Measurements from ENCODE around the gene SEPTIN5.

Gene SEPTIN5

DNA sequence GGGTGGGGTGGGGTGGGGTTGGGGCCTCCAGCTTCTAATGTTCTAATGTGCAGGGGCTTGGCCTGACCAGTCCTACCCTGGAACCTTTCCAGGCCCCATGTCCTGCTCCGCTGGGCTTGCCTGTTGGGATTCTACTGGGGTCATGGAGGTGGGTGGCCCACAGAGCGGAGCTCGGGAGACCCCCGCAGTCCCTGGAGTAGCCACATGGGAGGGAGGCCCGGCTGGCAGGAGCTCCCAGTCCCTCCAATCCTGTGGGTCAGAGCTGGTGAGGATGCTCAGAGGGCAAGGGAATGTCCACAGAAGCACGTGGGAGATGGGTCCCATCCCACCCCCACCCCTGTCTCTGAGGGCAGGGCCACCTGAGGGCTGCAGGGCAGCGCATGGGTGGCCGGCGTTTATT is 2.9 kb downstream of the SEPTIN5 start:
- Histone ChIP-seq H3K4me3 (ENCODE audit: extremely low read depth, insufficient read depth, low read length, poor library complexity, severe bottlenecking) (no peak overlapping the region), H3K36me3 (ENCODE audit: control insufficient read depth, insufficient read depth, low read length) (peaks cover 16% of the 10 kb centered on the region), H3K4me1 (ENCODE audit: control insufficient read depth, insufficient read depth, low read length, poor library complexity, severe bottlenecking) (peaks cover 14% of the 10 kb centered on the region), H3K9me3 (ENCODE audit: control insufficient read depth, low read length) (no peaks in the 10 kb centered on the region), H3K27ac (ENCODE audit: low read depth, low read length, severe bottlenecking) (no peak overlapping the region)
- WGBS, 2 experiments (ENCODE audit: insufficient coverage in 2 of 2): 87 to 88% methylated on average over 8 to 9 of the region's 9 CpGs

GRCh38 chr22:19717691-19718455 is 3.6 kb downstream of the SEPTIN5 start:
- peak overlapping the region; percentile 42 for H3K4me3 ChIP-seq (ENCODE audit: extremely low read depth, insufficient read depth, low read length, poor library complexity, severe bottlenecking)
- no peak overlapping the region for H3K27ac ChIP-seq (ENCODE audit: low read depth, low read length, severe bottlenecking)
- no peaks in the 10 kb centered on the region for H3K9me3 ChIP-seq (ENCODE audit: control insufficient read depth, low read length)
- peaks cover 21% of the 10 kb centered on the region for H3K4me1 ChIP-seq (ENCODE audit: control insufficient read depth, insufficient read depth, low read length, poor library complexity, severe bottlenecking)
- WGBS, 2 experiments (ENCODE audit: insufficient coverage in 2 of 2): 14 to 21% methylated on average over 78 to 81 of the region's 96 CpGs
- H3K36me3 ChIP-seq (ENCODE audit: control insufficient read depth, insufficient read depth, low read length): peaks cover 16% of the 10 kb centered on the region

DNA sequence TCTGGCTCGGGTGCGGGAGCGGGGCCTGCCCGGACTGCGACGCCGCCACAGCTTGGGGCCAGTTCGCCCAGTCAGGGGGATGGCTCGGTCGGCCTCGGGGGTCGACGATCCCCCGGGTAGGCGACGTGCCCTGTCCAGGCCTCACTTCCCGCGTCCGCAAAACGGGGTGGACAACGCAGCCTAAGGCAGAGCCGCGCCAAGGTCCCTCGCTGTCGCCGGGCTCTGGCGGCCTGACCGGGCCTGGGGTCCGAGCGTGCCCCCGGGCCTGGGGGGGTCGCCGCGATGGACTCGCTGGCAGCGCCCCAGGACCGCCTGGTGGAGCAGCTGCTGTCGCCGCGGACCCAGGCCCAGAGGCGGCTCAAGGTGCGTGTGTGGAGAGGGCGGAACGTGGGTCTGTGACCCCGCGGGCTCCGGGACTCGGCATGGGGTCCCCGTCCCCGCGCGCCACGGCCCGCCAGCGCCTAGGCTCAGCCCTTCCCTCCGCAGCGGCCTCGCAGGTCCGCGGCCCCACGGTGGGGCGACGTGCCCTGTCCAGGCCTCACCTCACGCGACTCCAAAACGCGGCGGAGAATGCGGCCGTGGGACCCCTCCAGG is 4.2 kb downstream of the SEPTIN5 start:
- H3K4me1 ChIP-seq (ENCODE audit: control insufficient read depth, insufficient read depth, low read length, poor library complexity, severe bottlenecking): peaks cover 24% of the 10 kb centered on the region
- 5% methylated on average over 52 to 69 of the region's 70 CpGs for WGBS, 2 experiments (ENCODE audit: insufficient coverage in 2 of 2)
- peaks cover 16% of the 10 kb centered on the region for H3K36me3 ChIP-seq (ENCODE audit: control insufficient read depth, insufficient read depth, low read length)
- H3K27ac ChIP-seq (ENCODE audit: low read depth, low read length, severe bottlenecking): no peak overlapping the region
- H3K4me3 ChIP-seq (ENCODE audit: extremely low read depth, insufficient read depth, low read length, poor library complexity, severe bottlenecking): peak overlapping the region; percentile 42
- H3K9me3 ChIP-seq (ENCODE audit: control insufficient read depth, low read length): no peaks in the 10 kb centered on the region

DNA sequence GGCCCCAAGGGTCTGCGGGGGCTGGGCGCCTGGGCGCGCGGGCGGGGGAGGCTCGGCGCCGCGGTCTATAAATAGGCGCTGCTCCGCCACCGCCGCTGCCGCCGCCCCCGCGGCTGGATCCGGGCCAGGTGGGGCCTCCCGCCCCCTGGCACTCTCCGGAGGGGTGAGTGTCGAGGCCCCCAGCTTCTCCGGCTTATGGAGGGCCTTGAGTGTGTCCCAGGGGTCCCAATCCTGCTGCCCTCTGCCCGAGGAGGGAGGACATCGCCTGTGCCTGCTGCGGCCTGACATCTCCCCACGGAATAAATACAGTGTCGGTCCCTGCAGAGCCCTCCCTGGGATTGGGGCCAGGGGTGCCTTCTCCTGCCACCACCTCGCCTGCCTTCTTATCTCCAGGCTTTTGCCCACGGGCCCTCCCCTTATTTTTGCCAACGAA is 4.8 kb downstream of the SEPTIN5 start:
- Histone ChIP-seq H3K4me3 (ENCODE audit: extremely low read depth, insufficient read depth, low read length, poor library complexity, severe bottlenecking) (peak overlapping the region; percentile 42), H3K36me3 (ENCODE audit: control insufficient read depth, insufficient read depth, low read length) (peaks cover 16% of the 10 kb centered on the region), H3K9me3 (ENCODE audit: control insufficient read depth, low read length) (no peaks in the 10 kb centered on the region), H3K4me1 (ENCODE audit: control insufficient read depth, insufficient read depth, low read length, poor library complexity, severe bottlenecking) (peaks cover 24% of the 10 kb centered on the region), H3K27ac (ENCODE audit: low read depth, low read length, severe bottlenecking) (no peak overlapping the region)
- 35 to 36% methylated on average over 22 to 30 of the region's 31 CpGs for WGBS, 2 experiments (ENCODE audit: insufficient coverage in 2 of 2)

DNA sequence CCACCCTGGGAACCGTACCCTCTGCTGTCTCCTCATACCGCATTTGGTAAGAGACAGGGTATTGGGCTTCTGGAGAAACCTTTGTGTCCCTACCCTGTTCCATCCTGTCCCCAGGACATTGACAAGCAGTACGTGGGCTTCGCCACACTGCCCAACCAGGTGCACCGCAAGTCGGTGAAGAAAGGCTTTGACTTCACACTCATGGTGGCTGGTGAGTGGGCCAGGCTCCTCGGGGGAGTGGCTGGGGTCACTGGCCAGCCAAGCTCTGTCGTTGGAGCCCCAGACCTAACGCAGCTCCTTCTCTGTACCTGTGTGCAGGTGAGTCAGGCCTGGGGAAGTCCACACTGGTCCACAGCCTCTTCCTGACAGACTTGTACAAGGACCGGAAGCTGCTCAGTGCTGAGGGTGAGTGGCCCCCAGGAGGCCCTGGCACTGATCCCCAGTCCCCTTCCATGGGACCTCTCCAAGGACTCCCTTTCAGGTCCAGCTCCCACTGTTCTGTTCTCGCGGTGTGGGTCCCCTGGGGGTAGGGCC is 5.3 kb downstream of the SEPTIN5 start:
- 88% methylated on average over 12 of the region's 12 CpGs for WGBS, 2 experiments (ENCODE audit: insufficient coverage in 2 of 2)
- H3K9me3 ChIP-seq (ENCODE audit: control insufficient read depth, low read length): no peaks in the 10 kb centered on the region
- H3K4me1 ChIP-seq (ENCODE audit: control insufficient read depth, insufficient read depth, low read length, poor library complexity, severe bottlenecking): peaks cover 24% of the 10 kb centered on the region

DNA sequence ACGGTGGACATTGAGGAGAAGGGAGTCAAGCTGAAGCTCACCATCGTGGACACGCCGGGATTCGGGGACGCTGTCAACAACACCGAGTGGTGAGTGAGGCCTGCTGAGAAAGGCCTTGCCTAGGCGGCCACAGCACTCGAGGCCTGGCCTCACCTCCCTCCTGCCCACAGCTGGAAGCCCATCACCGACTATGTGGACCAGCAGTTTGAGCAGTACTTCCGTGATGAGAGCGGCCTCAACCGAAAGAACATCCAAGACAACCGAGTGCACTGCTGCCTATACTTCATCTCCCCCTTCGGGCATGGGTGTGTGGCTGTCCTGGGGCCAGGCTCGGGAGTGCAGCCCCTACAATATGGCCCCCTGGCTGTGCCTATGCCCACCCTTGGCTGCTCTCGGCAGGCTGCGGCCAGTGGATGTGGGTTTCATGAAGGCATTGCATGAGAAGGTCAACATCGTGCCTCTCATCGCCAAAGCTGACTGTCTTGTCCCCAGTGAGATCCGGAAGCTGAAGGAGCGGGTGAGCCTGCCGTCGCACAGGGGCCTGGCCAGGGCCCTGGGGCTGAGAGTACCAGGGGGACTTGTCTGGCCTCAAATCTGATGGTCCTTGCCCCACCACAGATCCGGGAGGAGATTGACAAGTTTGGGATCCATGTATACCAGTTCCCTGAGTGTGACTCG is 6.0 kb downstream of the SEPTIN5 start:
- H3K4me3 ChIP-seq (ENCODE audit: extremely low read depth, insufficient read depth, low read length, poor library complexity, severe bottlenecking): no peak overlapping the region
- peaks cover 16% of the 10 kb centered on the region for H3K36me3 ChIP-seq (ENCODE audit: control insufficient read depth, insufficient read depth, low read length)
- no peaks in the 10 kb centered on the region for H3K9me3 ChIP-seq (ENCODE audit: control insufficient read depth, low read length)
- peaks cover 24% of the 10 kb centered on the region for H3K4me1 ChIP-seq (ENCODE audit: control insufficient read depth, insufficient read depth, low read length, poor library complexity, severe bottlenecking)
- 91 to 93% methylated on average over 23 to 25 of the region's 26 CpGs for WGBS, 2 experiments (ENCODE audit: insufficient coverage in 2 of 2)
- H3K27ac ChIP-seq (ENCODE audit: low read depth, low read length, severe bottlenecking): no peak overlapping the region

More for the DNA sequence above, 5.3 kb downstream of the SEPTIN5 start:
- Histone ChIP-seq H3K27ac (ENCODE audit: low read depth, low read length, severe bottlenecking) (no peak overlapping the region), H3K36me3 (ENCODE audit: control insufficient read depth, insufficient read depth, low read length) (peaks cover 16% of the 10 kb centered on the region), H3K4me3 (ENCODE audit: extremely low read depth, insufficient read depth, low read length, poor library complexity, severe bottlenecking) (no peak overlapping the region)

GRCh38 chr22:19720999-19721329 is 6.7 kb downstream of the SEPTIN5 start:
- Histone ChIP-seq H3K36me3 (ENCODE audit: control insufficient read depth, insufficient read depth, low read length) (peaks cover 16% of the 10 kb centered on the region), H3K4me1 (ENCODE audit: control insufficient read depth, insufficient read depth, low read length, poor library complexity, severe bottlenecking) (peaks cover 24% of the 10 kb centered on the region), H3K4me3 (ENCODE audit: extremely low read depth, insufficient read depth, low read length, poor library complexity, severe bottlenecking) (no peak overlapping the region), H3K9me3 (ENCODE audit: control insufficient read depth, low read length) (no peaks in the 10 kb centered on the region), H3K27ac (ENCODE audit: low read depth, low read length, severe bottlenecking) (no peak overlapping the region)
- WGBS, 2 experiments (ENCODE audit: insufficient coverage in 2 of 2): 91% methylated on average over 1 of the region's 2 CpGs; no CpG with 5 or more reads in 1 of the 2 experiments

DNA sequence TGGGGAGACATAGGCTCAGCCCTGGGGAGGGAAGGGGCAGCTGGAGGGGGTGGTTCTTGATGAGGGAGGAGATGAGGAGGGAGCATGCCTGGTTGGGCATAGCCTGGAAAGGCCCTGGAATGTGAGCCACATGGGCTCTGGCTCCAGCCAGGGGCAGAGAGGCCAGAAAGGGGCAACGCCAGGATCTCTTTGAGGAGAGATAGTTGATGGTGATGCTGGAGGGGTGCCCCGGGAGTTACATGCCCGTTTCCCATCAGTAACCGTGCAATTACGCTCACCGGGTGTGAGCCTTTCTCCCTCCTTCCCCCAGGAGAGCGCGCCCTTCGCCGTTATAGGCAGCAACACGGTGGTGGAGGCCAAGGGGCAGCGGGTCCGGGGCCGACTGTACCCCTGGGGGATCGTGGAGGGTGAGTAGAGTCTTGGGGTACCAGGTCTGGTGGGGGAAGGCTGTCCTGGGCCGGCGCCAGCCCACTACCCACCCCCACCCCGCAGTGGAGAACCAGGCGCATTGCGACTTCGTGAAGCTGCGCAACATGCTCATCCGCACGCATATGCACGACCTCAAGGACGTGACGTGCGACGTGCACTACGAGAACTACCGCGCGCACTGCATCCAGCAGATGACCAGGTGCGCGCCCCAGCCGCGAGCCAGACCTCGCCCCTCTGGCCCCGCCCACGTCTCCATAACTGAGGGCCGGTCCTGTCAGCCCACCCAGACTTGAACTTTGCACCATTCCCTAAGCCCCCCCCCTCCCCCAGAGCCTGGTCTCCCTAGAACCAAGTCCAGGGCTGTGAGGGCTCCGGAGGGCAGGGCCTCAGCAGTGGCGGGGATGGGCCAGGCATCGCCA is 7.3 kb downstream of the SEPTIN5 start:
- peak overlapping the region; percentile 1 for H3K4me3 ChIP-seq (ENCODE audit: extremely low read depth, insufficient read depth, low read length, poor library complexity, severe bottlenecking)
- no peaks in the 10 kb centered on the region for H3K9me3 ChIP-seq (ENCODE audit: control insufficient read depth, low read length)
- H3K4me1 ChIP-seq (ENCODE audit: control insufficient read depth, insufficient read depth, low read length, poor library complexity, severe bottlenecking): peaks cover 24% of the 10 kb centered on the region
- WGBS, 2 experiments (ENCODE audit: insufficient coverage in 2 of 2): 18 to 25% methylated on average over 24 to 26 of the region's 44 CpGs
- H3K36me3 ChIP-seq (ENCODE audit: control insufficient read depth, insufficient read depth, low read length): peaks cover 16% of the 10 kb centered on the region
- H3K27ac ChIP-seq (ENCODE audit: low read depth, low read length, severe bottlenecking): no peak overlapping the region

DNA sequence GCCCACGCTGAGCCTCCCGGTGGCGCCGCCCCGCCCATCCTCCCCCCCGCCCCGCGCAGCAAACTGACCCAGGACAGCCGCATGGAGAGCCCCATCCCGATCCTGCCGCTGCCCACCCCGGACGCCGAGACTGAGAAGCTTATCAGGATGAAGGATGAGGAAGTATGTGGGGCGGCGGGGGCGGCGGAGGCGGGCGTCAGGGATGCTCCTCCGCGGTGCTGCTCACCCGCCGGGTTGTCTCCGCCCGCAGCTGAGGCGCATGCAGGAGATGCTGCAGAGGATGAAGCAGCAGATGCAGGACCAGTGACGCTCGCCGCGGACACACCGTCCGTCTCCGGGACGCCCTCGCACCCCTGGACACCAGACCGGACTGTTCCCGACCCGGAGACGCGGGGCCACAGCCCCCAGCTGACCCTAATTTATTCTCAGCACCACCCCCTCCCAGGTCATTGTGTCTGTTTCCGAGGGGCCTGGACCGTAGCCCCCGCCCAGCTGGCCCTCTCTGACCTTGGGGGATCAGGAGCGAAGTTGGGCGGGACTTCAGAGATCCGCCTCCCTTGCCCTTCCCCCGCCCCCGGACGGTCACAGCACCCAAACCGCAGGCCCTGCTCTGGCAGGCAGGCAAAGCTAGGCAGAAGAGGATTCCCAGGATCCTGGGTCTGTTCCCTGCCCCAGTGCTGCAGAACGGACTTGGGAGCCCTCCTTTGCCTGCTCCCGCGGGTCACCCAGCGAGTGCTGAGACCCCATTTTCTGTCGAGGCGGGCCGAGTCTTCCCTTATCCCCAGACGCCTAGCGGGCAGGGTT is 8.1 kb downstream of the SEPTIN5 start:
- Histone ChIP-seq H3K9me3 (ENCODE audit: control insufficient read depth, low read length) (no peaks in the 10 kb centered on the region), H3K4me1 (ENCODE audit: control insufficient read depth, insufficient read depth, low read length, poor library complexity, severe bottlenecking) (peaks cover 21% of the 10 kb centered on the region), H3K27ac (ENCODE audit: low read depth, low read length, severe bottlenecking) (no peak overlapping the region), H3K36me3 (ENCODE audit: control insufficient read depth, insufficient read depth, low read length) (peaks cover 16% of the 10 kb centered on the region), H3K4me3 (ENCODE audit: extremely low read depth, insufficient read depth, low read length, poor library complexity, severe bottlenecking) (peak overlapping the region; percentile 1)
- WGBS, 2 experiments (ENCODE audit: insufficient coverage in 2 of 2): 8 to 11% methylated on average over 45 to 54 of the region's 60 CpGs

- Histone ChIP-seq H3K9me3 (ENCODE audit: control insufficient read depth, low read length) (no peaks in the 10 kb centered on the region), H3K36me3 (ENCODE audit: control insufficient read depth, insufficient read depth, low read length) (peaks cover 16% of the 10 kb centered on the region), H3K4me3 (ENCODE audit: extremely low read depth, insufficient read depth, low read length, poor library complexity, severe bottlenecking) (no peak overlapping the region), H3K4me1 (ENCODE audit: control insufficient read depth, insufficient read depth, low read length, poor library complexity, severe bottlenecking) (peaks cover 18% of the 10 kb centered on the region), H3K27ac (ENCODE audit: low read depth, low read length, severe bottlenecking) (no peak overlapping the region)
- 2 to 14% methylated on average over 10 to 12 of the region's 15 CpGs for whole genome bisulfite sequencing, 2 experiments (ENCODE audit: insufficient coverage in 2 of 2)
Measured at GRCh38 chr22:19722982-19723231, 8.6 kb downstream of the SEPTIN5 start.
